Heart right ventricle (tissue), 16 donors: ENCODE results near the gene HS6ST3. TPM values are rescaled to one million over a fixed set of nuclear protein-coding genes. Genes with fewer than 3 reads are reported as not detected.

ENCODE experiments used
- ATAC-seq, 8 donors: fragments of 200-7000 bp; cut with Tn5 transposase; one replicate each; pipeline ENCODE4 v1.9.1; 2020; ENCODE audit warnings: mild to moderate bottlenecking in 8 of 8, moderate library complexity in 8 of 8, moderate number of reproducible peaks in 1 of 8
- DNase-seq, 2 donors: peaks; one replicate each; pipeline ENCODE4 v3.0.0-alpha.2; 2020
- H3K27ac ChIP-seq, 10 donors: fragments of 200-600 bp; sonication (generic) in 2 of 10; one replicate each; pipeline versions ENCODE4 v1.5.0 to v1.8.0; 2020 to 2022; ENCODE audit warnings: mild to moderate bottlenecking in 3 of 10
- H3K27me3 ChIP-seq, 7 donors: fragments of 200-600 bp; one replicate each; pipeline ENCODE4 v1.8.0; 2021 to 2022; ENCODE audit warnings: mild to moderate bottlenecking in 2 of 7
- H3K36me3 ChIP-seq, 9 donors: fragments of 200-600 bp; sonication (generic) in 1 of 9; one replicate each; pipeline versions ENCODE4 v1.5.0 to v1.8.0; 2020 to 2022; ENCODE audit warnings: mild to moderate bottlenecking in 2 of 9
- H3K4me1 ChIP-seq, 9 donors: fragments of 200-600 bp; sonication (generic) in 1 of 9; one replicate each; pipeline versions ENCODE4 v1.5.0 to v1.8.0; 2020 to 2022; ENCODE audit warnings: mild to moderate bottlenecking in 4 of 9
- H3K4me3 ChIP-seq, 10 donors: fragments of 200-600 bp; sonication (generic) in 2 of 10; one replicate each; pipeline versions ENCODE4 v1.5.0 to v1.8.0; 2020 to 2022; ENCODE audit warnings: mild to moderate bottlenecking in 7 of 10, moderate library complexity in 2 of 10
- H3K9me3 ChIP-seq, 11 donors: fragments of 200-600 bp in 10 of 11; sonication (generic) in 2 of 11; one replicate each; pipeline versions ENCODE4 v1.5.0 to v1.8.0; 2013 to 2022; ENCODE audit warnings: mild to moderate bottlenecking in 2 of 11, control low read depth in 1 of 11, moderate library complexity in 1 of 11
- CTCF ChIP-seq, 9 donors: fragments of 200-600 bp; sonication (generic) in 2 of 9; IDR thresholded peaks; one replicate each; pipeline versions ENCODE4 v1.5.0 to v1.8.0; 2021 to 2022; ENCODE audit warnings: antibody characterized with exemption in 9 of 9, mild to moderate bottlenecking in 5 of 9, moderate library complexity in 1 of 9
- WGBS, 2 donors: extraction: QIAGEN DNeasy Blood & Tissue Kit; methylation state at CpG; one replicate each; pipeline ENCODE4 v1.1.7; 2013; ENCODE audit warnings: inconsistent platforms in 1 of 2; 5-methylcytosine and 5-hydroxymethylcytosine counted together
- intact Hi-C, 10 donors: fragments of 100-400 bp; cut with DNase I; formaldehyde crosslinking; loops; one replicate each; pipeline versions ENCODE4 v1.11.1 to v1.14.2; 2022
- polyA plus RNA-seq, 2 donors: library from polyadenylated mRNA; stranded (reverse); fragments of 200-250 nt; gene quantifications; one replicate each; pipeline ENCODE4 v1.2.3, GENCODE V29; 2013
- total RNA-seq, 10 donors: library from RNA; stranded (reverse); fragmentation: NEBNext Ultra II Directional in 3 of 10; extraction: Animal tissue kit (Norgen Biotek cat#: 25700) in 3 of 10; gene quantifications; one replicate each; pipeline versions ENCODE4 v1.2.1 to v1.2.4, GENCODE V29; 2021 to 2023
- donor health status: Arrhythmogenic right ventricular cardiomyopathy.
- donor health status: ischemic (EF 13 %, LVEDD 7.1; RV severe dilation, severe dysfunction).
- donor health status: healthy with polysubstance abuse.
- donor health status: DM: no; HTN: yes; CAD: no.
- donor health status: DM: no; HTN: no; CAD: no.
- donor health status: ischemic (EF 25% LVEDD 6.9; RV normal size, moderate dysfunction).
- donor health status: ischemic (EF 25% LVEDD 5.7; RV mildly dilated, moderate dysfunction).
- donor health status: healthy.
- donor health status: DM: yes; HTN: yes; CAD: no.
- donor health status: Ischemic cardiomyopathy.
- donor health status: ischemic (EF 35%, LVEDD 5.7; RV mildly dilated, moderate dysfunction).
- donor health status: nonischemic (EF 11% LVEDD 7.7; RV severe dilation, severe dysfunction).
- donor health status: DM: yes; HTN: yes; CAD: no.
- donor health status: PGD.
- donor health status: ischemic (EF 29% LVEDD 5.4; RV normal size, mild dysfunction).
- donor health status: nonischemic (EF 23%, LVEDD 6.1; RV moderate dilation, normal function).

HS6ST3 gene
- total and polyA plus RNA-seq, 12 donors: 0.01 to 7.6 (median 1.2) TPM

- intact Hi-C loops: no loop called here
- ATAC-seq (no peak), DNase-seq (no peak)
- H3K36me3 ChIP-seq: no peaks in the 10 kb centered on the region
- WGBS, 2 donors: 82 to 83% methylated on average over 4 of the region's 4 CpGs
- no peak for TF ChIP-seq CTCF (IDR thresholded peaks at IDR 0.05)
- H3K4me3 ChIP-seq: no peak overlapping the region
- H3K27ac ChIP-seq: no peak overlapping the region
- H3K27me3 ChIP-seq: no peaks in the 10 kb centered on the region
- no peaks in the 10 kb centered on the region for H3K4me1 ChIP-seq
- H3K9me3 ChIP-seq: peaks cover 0 to 10% (median 0%) of the 10 kb centered on the region in 11 donors
Measured at GRCh38 chr13:96834626-96835025, 744.7 kb downstream of the HS6ST3 start.

GRCh38 chr13:96835546-96835945 is 745.6 kb downstream of the HS6ST3 start:
- no peak for TF ChIP-seq CTCF (IDR thresholded peaks at IDR 0.05)
- 42 to 53% methylated on average over 4 of the region's 4 CpGs for WGBS, 2 donors
- peaks cover 0 to 10% (median 0%) of the 10 kb centered on the region in 11 donors for H3K9me3 ChIP-seq
- DNase-seq (no peak), ATAC-seq (no peak)
- no peaks in the 10 kb centered on the region for H3K27me3 ChIP-seq
- no peaks in the 10 kb centered on the region for H3K4me1 ChIP-seq
- H3K36me3 ChIP-seq: no peaks in the 10 kb centered on the region
- H3K4me3 ChIP-seq: no peak overlapping the region
- intact Hi-C loops: no loop called here
- no peak overlapping the region for H3K27ac ChIP-seq

GRCh38 chr13:96836733-96837132 is 746.8 kb downstream of the HS6ST3 start:
- intact Hi-C loops: no loop called here
- no peak for TF ChIP-seq CTCF (IDR thresholded peaks at IDR 0.05)
- DNase-seq: no peak
- no peak overlapping the region for H3K4me3 ChIP-seq
- no peaks in the 10 kb centered on the region for H3K36me3 ChIP-seq
- no peaks in the 10 kb centered on the region for H3K4me1 ChIP-seq
- no peak overlapping the region for H3K27ac ChIP-seq
- H3K9me3 ChIP-seq: peaks cover 0 to 10% (median 0%) of the 10 kb centered on the region in 11 donors
- no peak for ATAC-seq
- whole genome bisulfite sequencing, 2 donors: 90 to 91% methylated on average over 1 of the region's 1 CpG
- no peaks in the 10 kb centered on the region for H3K27me3 ChIP-seq

GRCh38 chr13:96837809-96838208 is 747.9 kb downstream of the HS6ST3 start:
- peaks cover 0 to 10% (median 0%) of the 10 kb centered on the region in 11 donors for H3K9me3 ChIP-seq
- intact Hi-C loops: no loop called here
- 72 to 91% methylated on average over 1 of the region's 1 CpG for WGBS, 2 donors
- H3K27ac ChIP-seq: no peak overlapping the region
- no peaks in the 10 kb centered on the region for H3K4me1 ChIP-seq
- ATAC-seq (no peak), DNase-seq (no peak)
- no peaks in the 10 kb centered on the region for H3K36me3 ChIP-seq
- TF ChIP-seq CTCF (IDR thresholded peaks at IDR 0.05): no peak
- H3K4me3 ChIP-seq: no peak overlapping the region
- no peaks in the 10 kb centered on the region for H3K27me3 ChIP-seq
